A673 (cell line): Measurements from ENCODE around the gene EXD3. TPM values are rescaled to one million over a fixed set of nuclear protein-coding genes. Genes with fewer than 3 reads are reported as not detected.

ENCODE experiments used
- BruUV-seq: library from RNA; stranded (reverse); fragments of 400-500 nt; replicated peaks from 2 replicates; lab custom pipeline; 2021; lab: Mats Ljungman, UMichigan
- CTCF ChIA-PET: fragments of 300-600 bp; sonication (Branson Sonifier 250); formaldehyde crosslinking; loops from one replicate; lab custom pipeline; 2022; ENCODE audit warnings: antibody characterized with exemption; lab: Charles Lee
- POLR2A ChIA-PET: fragments of 300-600 bp; sonication (Branson Sonifier 250); formaldehyde crosslinking; loops from one replicate; lab custom pipeline; 2022; ENCODE audit warnings: antibody characterized with exemption; ENCODE audit not compliant: low non-redundant PET; lab: Charles Lee
- DNase-seq: peaks from one replicate; pipeline ENCODE4 v3.0.0-alpha.2; 2015; ENCODE audit warnings: low spot score
- H3K27ac ChIP-seq: fragments of 200-600 bp; sonication (generic); 2 replicates; pipeline ENCODE4 v1.5.1; 2016; ENCODE audit warnings: mixed run types, low read depth, mild to moderate bottlenecking, mixed read lengths, antibody characterized with exemption, low read length; ENCODE audit not compliant: poor library complexity, severe bottlenecking
- H3K27me3 ChIP-seq: fragments of 200-600 bp; sonication (generic); replicated peaks from 2 replicates; pipeline ENCODE4 v1.6.1; 2017; ENCODE audit warnings: mixed run types, low read depth, mild to moderate bottlenecking, mixed read lengths, antibody characterized with exemption, low read length; ENCODE audit not compliant: insufficient read depth, poor library complexity
- H3K36me3 ChIP-seq: fragments of 200-600 bp; sonication (generic); 2 replicates; pipeline ENCODE4 v1.6.1; 2016; ENCODE audit warnings: mixed run types, mild to moderate bottlenecking, mixed read lengths, antibody characterized with exemption, low read length; ENCODE audit not compliant: insufficient read depth, poor library complexity, severe bottlenecking
- H3K4me1 ChIP-seq: fragments of 200-600 bp; sonication (generic); 2 replicates; pipeline ENCODE4 v1.6.1; 2017; ENCODE audit warnings: mixed run types, mild to moderate bottlenecking, mixed read lengths, antibody characterized with exemption, low read length; ENCODE audit not compliant: insufficient read depth, poor library complexity, severe bottlenecking
- H3K4me3 ChIP-seq: fragments of 200-600 bp; sonication (generic); 2 replicates; pipeline ENCODE4 v1.5.1; 2016; ENCODE audit warnings: low read depth, mixed run types, mild to moderate bottlenecking, mixed read lengths, low read length; ENCODE audit not compliant: poor library complexity, severe bottlenecking
- H3K9me3 ChIP-seq: fragments of 200-600 bp; sonication (generic); 2 replicates; pipeline ENCODE4 v1.6.1; 2016; ENCODE audit warnings: mixed run types, low read depth, mild to moderate bottlenecking, mixed read lengths, antibody characterized with exemption, low read length; ENCODE audit not compliant: poor library complexity, severe bottlenecking
- EZH2 ChIP-seq: fragments of 200-600 bp; sonication (generic); IDR thresholded peaks from 2 replicates; pipeline ENCODE4 v1.6.1; 2017; ENCODE audit warnings: borderline replicate concordance, low read depth, mild to moderate bottlenecking, mixed read lengths, antibody characterized with exemption, low read length; ENCODE audit not compliant: poor library complexity, severe bottlenecking
- intact Hi-C: fragments of 100-400 bp; cut with micrococcal nuclease; formaldehyde crosslinking; loops from one replicate; pipeline ENCODE4 v1.10.0; 2022; ENCODE audit not compliant: unreplicated experiment
- total RNA-seq: library from RNA; stranded (reverse); gene quantifications from 2 replicates; pipeline ENCODE4 v1.2.3, GENCODE V29; 2021
- TF ChIP-seq, protein P1 (sequence below): fragments of 300-800, 200-600 bp; sonication (generic); conservative IDR thresholded peaks from 2 replicates; pipeline ENCODE4 v1.5.1; 2017; ENCODE audit warnings: low read depth, mild to moderate bottlenecking, antibody characterized with exemption, low read length, moderate library complexity, mixed read lengths

EXD3 gene
- total RNA-seq, 1 experiment from 2014 or later, result 6.3 TPM

- Histone ChIP-seq H3K27me3 (no peaks in the 10 kb centered on the region), H3K27ac (no peak overlapping the region), H3K36me3 (peaks cover 8% of the 10 kb centered on the region), H3K4me3 (no peak overlapping the region), H3K9me3 (no peaks in the 10 kb centered on the region), H3K4me1 (peaks cover 14% of the 10 kb centered on the region)
- intact Hi-C loops, result no loop called here
- TF ChIP-seq, protein P1, sequence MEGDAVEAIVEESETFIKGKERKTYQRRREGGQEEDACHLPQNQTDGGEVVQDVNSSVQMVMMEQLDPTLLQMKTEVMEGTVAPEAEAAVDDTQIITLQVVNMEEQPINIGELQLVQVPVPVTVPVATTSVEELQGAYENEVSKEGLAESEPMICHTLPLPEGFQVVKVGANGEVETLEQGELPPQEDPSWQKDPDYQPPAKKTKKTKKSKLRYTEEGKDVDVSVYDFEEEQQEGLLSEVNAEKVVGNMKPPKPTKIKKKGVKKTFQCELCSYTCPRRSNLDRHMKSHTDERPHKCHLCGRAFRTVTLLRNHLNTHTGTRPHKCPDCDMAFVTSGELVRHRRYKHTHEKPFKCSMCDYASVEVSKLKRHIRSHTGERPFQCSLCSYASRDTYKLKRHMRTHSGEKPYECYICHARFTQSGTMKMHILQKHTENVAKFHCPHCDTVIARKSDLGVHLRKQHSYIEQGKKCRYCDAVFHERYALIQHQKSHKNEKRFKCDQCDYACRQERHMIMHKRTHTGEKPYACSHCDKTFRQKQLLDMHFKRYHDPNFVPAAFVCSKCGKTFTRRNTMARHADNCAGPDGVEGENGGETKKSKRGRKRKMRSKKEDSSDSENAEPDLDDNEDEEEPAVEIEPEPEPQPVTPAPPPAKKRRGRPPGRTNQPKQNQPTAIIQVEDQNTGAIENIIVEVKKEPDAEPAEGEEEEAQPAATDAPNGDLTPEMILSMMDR, result no peak
- TF ChIP-seq EZH2, result no peak
- DNase-seq, result no peak
- ChIA-PET CTCF (no interaction called here), POLR2A (no interaction called here)
- BruUV-seq, result no TSS peak
Observed at GRCh38 chr9:137275203-137275587, 147.8 kb downstream of the EXD3 start.

GRCh38 chr9:137273611-137274320 is 149.2 kb downstream of the EXD3 start:
- no peak for TF ChIP-seq EZH2
- TF ChIP-seq, protein P1, result no peak
- DNase-seq, result no peak
- peaks cover 12% of the 10 kb centered on the region for H3K36me3 ChIP-seq
- ChIA-PET CTCF (interaction anchor here (0.6 kb wide), 1 partner anchor 382 kb away, joined by 3 read pairs; no protein-coding TSS in a partner anchor), POLR2A (no interaction called here)
- peaks cover 14% of the 10 kb centered on the region for H3K4me1 ChIP-seq
- no peaks in the 10 kb centered on the region for H3K9me3 ChIP-seq
- H3K27me3 ChIP-seq, result no peaks in the 10 kb centered on the region
- BruUV-seq, result no TSS peak
- intact Hi-C loops, result no loop called here
- no peak overlapping the region for H3K4me3 ChIP-seq
- H3K27ac ChIP-seq, result no peak overlapping the region

GRCh38 chr9:137273095-137273490 is 149.9 kb downstream of the EXD3 start:
- POLR2A ChIA-PET, result no interaction called here
- TSS peak; percentile 31 for BruUV-seq
- H3K27me3 ChIP-seq, result no peaks in the 10 kb centered on the region

More at GRCh38 chr9:137273095-137273490, 149.9 kb downstream of the EXD3 start:
- no peak overlapping the region for H3K27ac ChIP-seq
- intact Hi-C loops, result no loop called here
- no peak for DNase-seq
- CTCF ChIA-PET, result interaction anchor here (0.6 kb wide), 1 partner anchor 382 kb away, joined by 3 read pairs; no protein-coding TSS in a partner anchor
- no peak for TF ChIP-seq EZH2
- TF ChIP-seq, protein P1, result no peak
- peaks cover 14% of the 10 kb centered on the region for H3K4me1 ChIP-seq
- no peaks in the 10 kb centered on the region for H3K9me3 ChIP-seq
- peaks cover 12% of the 10 kb centered on the region for H3K36me3 ChIP-seq
- H3K4me3 ChIP-seq, result no peak overlapping the region
